Ascending aorta (tissue), 2 donors: ENCODE results near the gene FHOD3. TPM values are rescaled to one million over a fixed set of nuclear protein-coding genes. Genes with fewer than 3 reads are reported as not detected.

ENCODE experiments used
- DNase-seq, 2 donors: peaks; one replicate each; pipeline ENCODE4 v3.0.0-alpha.2; 2019; ENCODE audit warnings: low spot score in 2 of 2
- H3K27ac ChIP-seq, 2 donors: fragments of 200-600 bp; sonication (generic); one replicate each; pipeline ENCODE4 v1.5.1; 2016 to 2017; ENCODE audit warnings: mild to moderate bottlenecking in 1 of 2
- H3K27me3 ChIP-seq: fragments of 200-600 bp; sonication (generic); one replicate; pipeline ENCODE4 v1.5.1; 2017
- H3K36me3 ChIP-seq, 2 donors: fragments of 200-600 bp; sonication (generic); one replicate each; pipeline ENCODE4 v1.5.1; 2016
- H3K4me1 ChIP-seq, 2 donors: fragments of 200-600 bp; sonication (generic); one replicate each; pipeline ENCODE4 v1.5.1; 2016 to 2017; ENCODE audit warnings: mild to moderate bottlenecking in 1 of 2
- H3K4me3 ChIP-seq, 2 donors: fragments of 200-600 bp; sonication (generic); one replicate each; pipeline ENCODE4 v1.5.1; 2016 to 2017; ENCODE audit warnings: mild to moderate bottlenecking in 1 of 2
- H3K9me3 ChIP-seq, 2 donors: fragments of 200-600 bp; sonication (generic); one replicate each; pipeline ENCODE4 v1.5.1; 2016
- intact Hi-C: fragments of 100-400 bp; cut with DNase I; formaldehyde crosslinking; loops from one replicate; pipeline ENCODE4 v1.15.1; 2023
- total RNA-seq: library from RNA; depleted of rRNA; stranded (reverse); fragments of >200 nt; gene quantifications from one replicate; pipeline ENCODE4 v1.1.0, GENCODE V29; 2016
- TF ChIP-seq, protein P1 (sequence below), 3 experiments: fragments of 200-600 bp in 2 of 3; fragments of 450-650 bp in 1 of 3; sonication (generic) in 2 of 3; IDR thresholded peaks; one replicate each; pipeline ENCODE4 v1.5.1; 2016 to 2019; ENCODE audit warnings: antibody characterized with exemption in 3 of 3, mild to moderate bottlenecking in 1 of 3, moderate library complexity in 1 of 3

FHOD3 gene
- total RNA-seq, 1 donor from 2014 or later: 12.7 TPM

DNA sequence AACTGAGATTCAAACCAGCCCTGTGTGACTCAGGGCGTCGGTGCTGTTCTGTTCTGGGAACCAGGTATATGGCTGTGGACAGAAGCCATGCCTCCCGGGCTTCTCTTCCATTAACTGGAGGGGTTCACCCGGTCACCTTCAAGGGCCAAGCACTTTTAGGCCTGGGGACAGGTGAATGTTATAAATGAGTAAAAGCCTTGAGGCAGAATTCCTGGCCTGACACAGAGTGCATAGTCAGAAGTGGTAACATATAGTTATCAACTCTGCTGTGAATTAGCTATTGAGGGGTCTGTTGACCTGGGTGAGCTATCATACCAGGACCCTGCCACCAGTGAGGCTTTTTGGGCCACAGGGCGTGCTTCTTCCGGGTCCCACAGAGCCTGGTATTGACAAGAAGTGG is 2.7 kb downstream of the FHOD3 start:
- H3K4me3 ChIP-seq: no peak overlapping the region
- no peak for DNase-seq
- no peaks in the 10 kb centered on the region for H3K36me3 ChIP-seq
- H3K9me3 ChIP-seq: no peaks in the 10 kb centered on the region
- no peak overlapping the region for H3K27ac ChIP-seq
- intact Hi-C loops: no loop called here
- H3K27me3 ChIP-seq: no peaks in the 10 kb centered on the region
- H3K4me1 ChIP-seq: peaks cover 2 to 5% of the 10 kb centered on the region in 2 donors
- TF ChIP-seq, protein P1, sequence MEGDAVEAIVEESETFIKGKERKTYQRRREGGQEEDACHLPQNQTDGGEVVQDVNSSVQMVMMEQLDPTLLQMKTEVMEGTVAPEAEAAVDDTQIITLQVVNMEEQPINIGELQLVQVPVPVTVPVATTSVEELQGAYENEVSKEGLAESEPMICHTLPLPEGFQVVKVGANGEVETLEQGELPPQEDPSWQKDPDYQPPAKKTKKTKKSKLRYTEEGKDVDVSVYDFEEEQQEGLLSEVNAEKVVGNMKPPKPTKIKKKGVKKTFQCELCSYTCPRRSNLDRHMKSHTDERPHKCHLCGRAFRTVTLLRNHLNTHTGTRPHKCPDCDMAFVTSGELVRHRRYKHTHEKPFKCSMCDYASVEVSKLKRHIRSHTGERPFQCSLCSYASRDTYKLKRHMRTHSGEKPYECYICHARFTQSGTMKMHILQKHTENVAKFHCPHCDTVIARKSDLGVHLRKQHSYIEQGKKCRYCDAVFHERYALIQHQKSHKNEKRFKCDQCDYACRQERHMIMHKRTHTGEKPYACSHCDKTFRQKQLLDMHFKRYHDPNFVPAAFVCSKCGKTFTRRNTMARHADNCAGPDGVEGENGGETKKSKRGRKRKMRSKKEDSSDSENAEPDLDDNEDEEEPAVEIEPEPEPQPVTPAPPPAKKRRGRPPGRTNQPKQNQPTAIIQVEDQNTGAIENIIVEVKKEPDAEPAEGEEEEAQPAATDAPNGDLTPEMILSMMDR (IDR thresholded peaks at IDR 0.05): no peak

- no peak overlapping the region for H3K4me3 ChIP-seq
- no peak for DNase-seq
- H3K27me3 ChIP-seq: no peaks in the 10 kb centered on the region
- no peak overlapping the region for H3K27ac ChIP-seq
- H3K9me3 ChIP-seq: no peaks in the 10 kb centered on the region
- H3K36me3 ChIP-seq: no peaks in the 10 kb centered on the region
- TF ChIP-seq, protein P1 (IDR thresholded peaks at IDR 0.05): no peak
- intact Hi-C loops: no loop called here
- H3K4me1 ChIP-seq: peaks cover 2 to 5% of the 10 kb centered on the region in 2 donors
Measured at GRCh38 chr18:36301884-36302283, 4.4 kb downstream of the FHOD3 start.

DNA sequence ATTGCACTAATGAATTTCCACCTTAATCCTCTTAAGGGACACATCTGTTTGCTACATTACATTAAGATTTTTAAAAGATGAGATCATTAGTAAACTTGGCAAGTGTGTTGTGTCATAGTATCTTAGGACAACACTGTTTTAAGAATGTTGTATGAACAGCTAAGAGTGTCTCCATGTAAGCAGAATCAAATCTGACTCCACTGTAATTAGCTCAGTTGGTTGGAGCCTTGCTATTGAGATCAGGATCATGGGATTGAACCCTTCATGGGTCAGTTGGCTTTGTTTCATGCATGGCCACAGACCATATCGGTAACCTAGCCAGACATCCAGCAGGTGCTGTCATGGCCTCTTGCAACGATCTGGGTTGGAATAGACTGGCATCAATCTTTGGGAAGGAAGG is 5.2 kb downstream of the FHOD3 start:
- no peaks in the 10 kb centered on the region for H3K27me3 ChIP-seq
- TF ChIP-seq, protein P1 (IDR thresholded peaks at IDR 0.05): no peak
- intact Hi-C loops: no loop called here

GRCh38 chr18:36303211-36303844 is 5.8 kb downstream of the FHOD3 start:
- intact Hi-C loops: no loop called here
- H3K27ac ChIP-seq: no peak overlapping the region
- DNase-seq: no peak
- H3K36me3 ChIP-seq: no peaks in the 10 kb centered on the region
- TF ChIP-seq, protein P1 (IDR thresholded peaks at IDR 0.05): no peak
- no peak overlapping the region for H3K4me3 ChIP-seq
- H3K27me3 ChIP-seq: no peaks in the 10 kb centered on the region
- H3K4me1 ChIP-seq: peaks cover 0 to 5% of the 10 kb centered on the region in 2 donors
- no peaks in the 10 kb centered on the region for H3K9me3 ChIP-seq

More for the DNA sequence above, 5.2 kb downstream of the FHOD3 start:
- Histone ChIP-seq H3K4me1 (peaks cover 2 to 5% of the 10 kb centered on the region in 2 donors), H3K4me3 (no peak overlapping the region), H3K36me3 (no peaks in the 10 kb centered on the region), H3K9me3 (no peaks in the 10 kb centered on the region), H3K27ac (no peak overlapping the region)
- DNase-seq: no peak

GRCh38 chr18:36304723-36305122 is 7.2 kb downstream of the FHOD3 start:
- peaks cover 0 to 3% of the 10 kb centered on the region in 2 donors for H3K4me1 ChIP-seq
- H3K36me3 ChIP-seq: no peaks in the 10 kb centered on the region
- no peak overlapping the region for H3K27ac ChIP-seq
- TF ChIP-seq, protein P1 (IDR thresholded peaks at IDR 0.05): no peak
- no peaks in the 10 kb centered on the region for H3K9me3 ChIP-seq
- intact Hi-C loops: no loop called here
- DNase-seq: no peak
- no peaks in the 10 kb centered on the region for H3K27me3 ChIP-seq
- no peak overlapping the region for H3K4me3 ChIP-seq
